ENCODE measurements around the gene ACBD5. TPM values are rescaled to one million over a fixed set of nuclear protein-coding genes. Genes with fewer than 3 reads are reported as not detected.

ACBD5 gene
- total RNA-seq, 2 donors from 2014 or later: 21.7 to 23.2 TPM

DNA sequence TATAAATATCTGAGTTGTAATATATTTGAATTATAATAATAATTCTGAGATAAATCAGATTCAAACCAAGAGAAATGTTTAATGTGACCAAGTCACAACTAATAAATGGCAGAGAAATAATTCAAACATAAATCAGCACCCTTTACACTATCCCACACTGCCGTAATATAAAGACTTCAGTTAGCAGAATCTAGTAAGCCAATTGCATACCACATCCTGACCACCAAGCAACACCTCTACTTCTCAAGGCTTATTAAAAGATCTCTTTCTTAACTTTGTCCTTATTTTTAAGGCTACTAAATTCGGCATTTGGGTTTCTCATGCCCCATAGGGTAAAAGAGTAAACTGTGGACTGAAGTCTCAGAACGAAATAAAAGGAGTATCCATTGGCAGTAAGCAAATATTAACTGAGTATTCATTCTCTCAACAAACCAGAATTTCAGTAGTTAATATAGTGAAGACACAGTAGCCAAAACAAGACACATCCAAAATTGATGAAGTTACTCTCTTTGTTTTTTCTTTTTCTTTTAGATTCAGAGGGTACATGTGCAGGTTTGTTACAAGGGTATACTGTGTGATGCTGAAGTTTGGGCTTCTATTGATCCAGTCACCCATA, 14.8 kb downstream of the ACBD5 start:
- peak in 1 of 2 donors; percentile 61 for ATAC-seq (replicated peaks in 1 of 2)
- Mint-ChIP-seq H3K4me1 (ENCODE audit: low read depth) (peaks cover 8% of the 10 kb centered on the region), H3K27me3 (ENCODE audit: low read depth) (no peaks in the 10 kb centered on the region), H3K4me3 (no peak overlapping the region), H3K36me3 (ENCODE audit: insufficient read depth in 2 of 2) (peaks cover 0 to 7% of the 10 kb centered on the region in 2 donors), H3K9me3 (no peaks in the 10 kb centered on the region), H3K27ac (peak overlapping the region; percentile 49)
- no peak for DNase-seq

DNA sequence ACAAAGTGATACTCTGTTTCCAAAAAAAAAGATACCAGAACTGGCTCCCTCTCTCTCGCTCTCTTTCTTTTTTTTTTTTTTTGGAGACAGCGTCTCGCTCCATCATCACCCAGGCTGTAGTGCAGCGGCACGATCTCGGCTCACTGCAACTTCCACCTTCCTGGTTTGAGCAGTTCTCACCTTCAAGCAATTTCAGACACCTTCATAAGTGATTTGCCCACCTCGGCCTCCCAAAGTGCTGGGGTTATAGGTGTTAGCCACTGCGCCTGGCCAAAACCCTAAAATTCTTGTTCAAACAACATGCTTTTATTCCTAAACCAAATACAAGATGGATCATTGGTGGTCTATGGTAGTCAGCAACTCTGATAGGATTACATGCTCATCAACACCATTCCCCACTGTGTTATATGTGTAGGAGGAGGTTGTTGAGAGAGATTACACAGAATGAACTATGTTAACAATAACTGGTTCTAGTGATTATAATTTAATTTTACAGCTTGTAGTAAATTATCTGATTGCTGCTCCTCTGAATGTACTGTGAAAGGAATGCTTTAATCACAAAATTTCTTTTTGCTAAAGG, 15.5 kb downstream of the ACBD5 start:
- ATAC-seq (replicated peaks in 1 of 2): no peak

DNA sequence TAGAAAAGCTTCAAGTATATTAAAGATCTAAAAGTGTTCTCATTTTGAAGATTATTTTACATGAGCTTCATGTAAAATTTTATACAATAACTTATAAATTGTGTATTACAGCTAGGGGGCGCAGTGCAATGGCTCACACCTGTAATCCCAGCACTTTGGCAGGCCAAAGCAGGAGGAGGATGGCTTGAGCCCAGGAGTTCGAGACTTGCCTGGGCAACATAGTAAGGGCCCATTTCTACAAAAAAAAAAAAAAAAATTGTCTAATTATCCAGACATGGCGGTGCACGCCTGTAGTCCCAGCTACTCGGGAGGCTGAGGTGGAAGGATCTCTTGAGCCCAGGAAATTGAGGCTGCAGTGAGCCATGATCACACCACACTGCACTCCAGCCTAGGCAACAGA, 16.6 kb downstream of the ACBD5 start:
- ATAC-seq (replicated peaks in 1 of 2): no peak
- H3K36me3 Mint-ChIP-seq (ENCODE audit: insufficient read depth in 2 of 2): peaks cover 2 to 11% of the 10 kb centered on the region in 2 donors
- H3K27ac Mint-ChIP-seq: no peak overlapping the region
- peak; percentile 33 to 35 for DNase-seq
- no peaks in the 10 kb centered on the region for H3K9me3 Mint-ChIP-seq
- H3K27me3 Mint-ChIP-seq (ENCODE audit: low read depth): no peaks in the 10 kb centered on the region
- H3K4me3 Mint-ChIP-seq: no peak overlapping the region
- H3K4me1 Mint-ChIP-seq (ENCODE audit: low read depth): peaks cover 8% of the 10 kb centered on the region

More for the DNA sequence above, 15.5 kb downstream of the ACBD5 start:
- Mint-ChIP-seq H3K4me3 (no peak overlapping the region), H3K9me3 (no peaks in the 10 kb centered on the region), H3K36me3 (ENCODE audit: insufficient read depth in 2 of 2) (peaks cover 0 to 6% of the 10 kb centered on the region in 2 donors), H3K27ac (no peak overlapping the region), H3K4me1 (ENCODE audit: low read depth) (peaks cover 8% of the 10 kb centered on the region), H3K27me3 (ENCODE audit: low read depth) (no peaks in the 10 kb centered on the region)
- no peak for DNase-seq

DNA sequence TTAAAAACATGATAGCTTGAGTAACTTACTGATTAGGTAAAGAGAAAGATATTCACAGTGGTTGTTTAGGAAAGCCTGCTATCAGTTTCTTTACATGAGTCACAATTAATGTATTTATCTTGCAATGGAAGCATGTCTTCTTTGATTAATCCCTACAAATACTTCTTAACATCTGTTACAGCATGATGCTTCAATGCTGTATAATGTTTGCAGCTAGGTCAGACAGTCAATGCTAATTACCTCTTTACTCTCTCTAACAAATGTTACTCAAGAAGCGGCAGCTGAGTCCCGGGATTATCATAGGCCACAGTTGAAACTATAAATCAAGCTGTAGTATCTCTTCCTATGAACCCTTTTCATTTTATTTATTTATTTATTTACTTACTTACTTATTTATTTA, 33.2 kb downstream of the ACBD5 start:
- Mint-ChIP-seq H3K36me3 (ENCODE audit: insufficient read depth in 2 of 2) (peaks cover 3 to 18% of the 10 kb centered on the region in 2 donors), H3K9me3 (no peaks in the 10 kb centered on the region), H3K27me3 (ENCODE audit: low read depth) (no peaks in the 10 kb centered on the region), H3K4me3 (no peak overlapping the region), H3K27ac (no peak overlapping the region), H3K4me1 (ENCODE audit: low read depth) (no peaks in the 10 kb centered on the region)
- ATAC-seq (replicated peaks in 1 of 2) (no peak), DNase-seq (no peak)

DNA sequence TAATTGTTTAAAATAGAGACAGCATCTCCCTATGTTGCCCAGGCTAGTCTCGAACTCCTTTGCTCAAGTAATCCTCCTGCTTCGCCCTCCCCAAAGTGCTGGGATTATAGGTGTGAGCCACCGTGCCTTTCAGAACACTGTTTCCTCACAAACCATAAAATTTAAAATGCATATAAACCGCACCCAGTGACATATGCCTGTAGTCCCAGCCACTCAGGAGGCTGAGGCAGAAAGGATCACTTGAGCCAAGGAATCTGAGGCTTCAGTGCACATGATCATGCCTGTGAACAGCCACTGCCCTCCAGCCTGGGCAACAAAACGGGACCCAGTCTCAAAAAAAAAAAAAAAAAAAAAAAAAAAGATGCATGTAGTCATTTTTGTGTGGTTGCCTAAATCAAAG, 36.8 kb downstream of the ACBD5 start:
- Mint-ChIP-seq H3K4me1 (ENCODE audit: low read depth) (no peaks in the 10 kb centered on the region), H3K4me3 (no peak overlapping the region), H3K36me3 (ENCODE audit: insufficient read depth in 2 of 2) (peaks cover 0 to 11% of the 10 kb centered on the region in 2 donors), H3K27me3 (ENCODE audit: low read depth) (no peaks in the 10 kb centered on the region), H3K27ac (no peak overlapping the region), H3K9me3 (no peaks in the 10 kb centered on the region)
- no peak for ATAC-seq (replicated peaks in 1 of 2)
- no peak for DNase-seq

DNA sequence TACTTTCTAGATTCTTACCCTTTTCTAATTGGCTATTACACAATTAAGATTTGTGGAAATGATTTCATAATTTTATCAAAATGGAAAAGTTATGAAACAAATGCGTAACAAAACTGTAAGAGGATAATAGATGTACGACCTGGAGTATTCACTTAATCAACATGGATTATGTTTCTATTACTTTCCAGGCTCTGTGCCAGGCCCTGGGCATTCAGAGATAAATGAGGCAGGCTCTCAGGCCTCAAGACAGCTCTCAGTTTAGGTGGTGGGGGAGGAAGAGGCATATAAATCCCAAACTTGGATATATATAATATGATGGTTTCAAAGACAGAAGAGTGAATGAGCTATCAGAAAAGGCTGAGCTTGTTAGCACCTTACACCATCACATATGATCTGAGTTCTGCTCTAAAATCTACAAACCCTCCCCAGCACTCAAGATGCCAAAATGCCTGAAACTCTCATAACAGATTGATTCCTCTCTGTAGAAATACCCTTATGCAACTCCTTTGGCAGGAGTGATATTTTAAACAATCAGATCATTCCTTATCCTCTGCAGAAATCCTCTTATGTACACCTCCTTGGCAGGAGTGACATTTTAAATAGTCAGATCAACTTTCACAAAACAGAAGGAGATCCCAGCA, 42.5 kb downstream of the ACBD5 start:
- DNase-seq: no peak
- Mint-ChIP-seq H3K9me3 (no peaks in the 10 kb centered on the region), H3K27ac (no peak overlapping the region)

DNA sequence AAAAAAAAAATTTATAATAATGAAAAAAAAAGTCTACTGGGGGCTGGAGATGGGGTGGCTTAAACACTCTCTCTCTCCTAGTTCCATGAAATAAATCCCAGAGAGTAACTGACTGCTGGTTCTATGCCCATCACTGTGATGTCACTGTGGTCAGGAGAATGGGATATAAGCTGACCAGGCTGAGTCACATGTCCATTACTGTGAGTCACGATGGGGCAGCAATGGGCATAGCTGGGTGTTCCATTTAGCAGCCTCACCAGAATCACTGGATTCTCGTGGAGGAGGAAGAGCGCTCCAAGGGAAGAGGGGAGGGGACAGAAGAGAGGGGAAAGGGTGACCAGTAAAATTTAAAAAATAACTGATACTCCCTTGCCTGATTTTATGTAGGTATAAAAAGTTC, 48.3 kb downstream of the ACBD5 start:
- H3K4me3 Mint-ChIP-seq: no peak overlapping the region
- H3K4me1 Mint-ChIP-seq (ENCODE audit: low read depth): no peaks in the 10 kb centered on the region
- no peaks in the 10 kb centered on the region for H3K27me3 Mint-ChIP-seq (ENCODE audit: low read depth)
- H3K9me3 Mint-ChIP-seq: no peaks in the 10 kb centered on the region
- no peaks in the 10 kb centered on the region for H3K36me3 Mint-ChIP-seq (ENCODE audit: insufficient read depth in 2 of 2)
- no peak overlapping the region for H3K27ac Mint-ChIP-seq
- DNase-seq: no peak
- no peak for ATAC-seq (replicated peaks in 1 of 2)

More for the DNA sequence above, 42.5 kb downstream of the ACBD5 start:
- peaks cover 0 to 8% of the 10 kb centered on the region in 2 donors for H3K36me3 Mint-ChIP-seq (ENCODE audit: insufficient read depth in 2 of 2)
- ATAC-seq (replicated peaks in 1 of 2): no peak
- no peaks in the 10 kb centered on the region for H3K4me1 Mint-ChIP-seq (ENCODE audit: low read depth)
- no peaks in the 10 kb centered on the region for H3K27me3 Mint-ChIP-seq (ENCODE audit: low read depth)
- no peak overlapping the region for H3K4me3 Mint-ChIP-seq

DNA sequence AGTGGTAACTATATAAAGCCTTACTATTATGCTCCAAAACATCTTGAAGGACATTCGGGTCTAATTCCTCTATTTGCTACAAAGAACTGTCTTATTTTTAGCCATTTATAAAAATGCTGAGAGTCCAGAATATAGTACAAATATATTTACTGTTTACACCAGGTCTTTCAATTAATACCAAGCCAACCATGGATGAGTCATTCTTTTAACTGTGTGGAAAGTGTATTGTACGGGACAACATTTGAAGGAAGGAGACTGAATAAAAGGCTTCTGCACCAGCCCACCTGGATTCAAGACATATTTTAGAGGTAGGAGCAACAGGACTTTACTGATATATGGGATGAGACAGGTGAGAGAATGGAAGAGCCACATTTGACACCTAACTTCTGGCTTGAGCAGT, 50.1 kb downstream of the ACBD5 start:
- Mint-ChIP-seq H3K27ac (no peak overlapping the region), H3K9me3 (no peaks in the 10 kb centered on the region), H3K4me3 (no peak overlapping the region), H3K4me1 (ENCODE audit: low read depth) (no peaks in the 10 kb centered on the region), H3K36me3 (ENCODE audit: insufficient read depth in 2 of 2) (peaks cover under 1 to 2% of the 10 kb centered on the region in 2 donors), H3K27me3 (ENCODE audit: low read depth) (no peaks in the 10 kb centered on the region)
- ATAC-seq (replicated peaks in 1 of 2) (no peak), DNase-seq (no peak)

DNA sequence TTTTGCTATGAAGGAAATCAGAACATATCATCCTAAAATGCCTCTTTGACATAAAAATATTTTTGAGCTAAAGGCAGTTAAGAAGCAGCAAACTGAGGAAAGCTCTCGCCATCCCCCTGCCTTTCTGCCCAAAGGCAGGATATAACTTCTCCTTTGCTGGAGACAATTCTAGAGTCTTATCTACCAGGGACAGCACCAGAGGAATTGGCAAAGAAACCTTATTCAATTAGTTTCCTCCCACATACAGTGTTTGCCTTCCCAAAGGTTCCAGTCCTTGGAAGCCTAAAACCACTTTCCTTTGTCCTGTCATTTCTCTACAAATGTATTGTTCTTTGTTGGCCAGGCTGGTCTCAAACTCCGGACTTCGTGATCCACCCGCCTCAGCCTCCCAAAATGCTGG, 51.7 kb downstream of the ACBD5 start:
- no peaks in the 10 kb centered on the region for H3K27me3 Mint-ChIP-seq (ENCODE audit: low read depth)
- no peak overlapping the region for H3K27ac Mint-ChIP-seq
- H3K4me3 Mint-ChIP-seq: no peak overlapping the region

DNA sequence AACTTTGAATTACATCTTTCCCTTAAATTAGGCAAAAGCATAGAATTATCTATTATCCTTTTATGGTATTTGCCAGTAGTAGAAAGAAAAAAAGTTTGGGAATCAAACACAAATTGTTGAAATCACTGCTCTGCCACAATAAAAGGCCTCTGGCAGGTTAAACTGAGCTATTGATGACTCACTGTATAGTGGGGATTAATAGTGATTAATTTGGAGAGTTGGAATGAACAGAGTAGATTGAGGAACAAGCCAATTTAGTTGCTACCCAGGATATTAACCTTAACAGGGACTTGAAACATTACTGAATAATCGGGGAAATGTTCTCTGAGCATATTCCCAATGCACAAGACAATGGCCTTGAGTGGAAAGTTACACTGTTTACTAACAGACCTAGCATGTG, 52.3 kb downstream of the ACBD5 start:
- Mint-ChIP-seq H3K27me3 (ENCODE audit: low read depth) (no peaks in the 10 kb centered on the region), H3K9me3 (peaks cover 0 to 2% of the 10 kb centered on the region in 2 donors), H3K36me3 (ENCODE audit: insufficient read depth in 2 of 2) (peaks cover 10 to 14% of the 10 kb centered on the region in 2 donors), H3K27ac (peak overlapping the region; percentile 85), H3K4me1 (ENCODE audit: low read depth) (no peaks in the 10 kb centered on the region), H3K4me3 (no peak overlapping the region)
- DNase-seq (no peak), ATAC-seq (replicated peaks in 1 of 2) (no peak)

More for the DNA sequence above, 51.7 kb downstream of the ACBD5 start:
- ATAC-seq (replicated peaks in 1 of 2) (no peak), DNase-seq (no peak)
- Mint-ChIP-seq H3K4me1 (ENCODE audit: low read depth) (no peaks in the 10 kb centered on the region), H3K9me3 (peaks cover 0 to 2% of the 10 kb centered on the region in 2 donors), H3K36me3 (ENCODE audit: insufficient read depth in 2 of 2) (peaks cover 10 to 13% of the 10 kb centered on the region in 2 donors)

DNA sequence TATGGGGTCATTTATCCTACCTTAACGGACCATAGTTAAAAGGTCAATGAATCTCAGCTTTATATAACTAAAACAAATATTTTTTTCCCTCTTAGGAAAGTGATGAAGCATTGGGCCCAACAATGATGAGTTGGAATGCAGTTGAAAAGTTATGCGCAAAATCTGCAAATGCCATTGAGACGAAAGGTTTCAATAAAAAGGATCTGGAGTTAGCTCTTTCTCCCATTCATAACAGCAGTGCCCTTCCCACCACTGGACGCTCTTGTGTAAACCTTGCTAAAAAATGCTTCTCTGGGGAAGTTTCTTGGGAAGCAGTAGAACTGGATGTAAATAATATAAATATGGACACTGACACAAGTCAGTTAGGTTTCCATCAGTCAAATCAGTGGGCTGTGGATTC, 70.7 kb downstream of the ACBD5 start:
- Mint-ChIP-seq H3K9me3 (no peaks in the 10 kb centered on the region), H3K4me3 (no peak overlapping the region), H3K27ac (peak overlapping the region; percentile 72), H3K36me3 (ENCODE audit: insufficient read depth in 2 of 2) (peaks cover 8 to 32% of the 10 kb centered on the region in 2 donors), H3K27me3 (ENCODE audit: low read depth) (no peaks in the 10 kb centered on the region), H3K4me1 (ENCODE audit: low read depth) (peaks cover 4% of the 10 kb centered on the region)
- DNase-seq: no peak
- ATAC-seq (replicated peaks in 1 of 2): no peak

DNA sequence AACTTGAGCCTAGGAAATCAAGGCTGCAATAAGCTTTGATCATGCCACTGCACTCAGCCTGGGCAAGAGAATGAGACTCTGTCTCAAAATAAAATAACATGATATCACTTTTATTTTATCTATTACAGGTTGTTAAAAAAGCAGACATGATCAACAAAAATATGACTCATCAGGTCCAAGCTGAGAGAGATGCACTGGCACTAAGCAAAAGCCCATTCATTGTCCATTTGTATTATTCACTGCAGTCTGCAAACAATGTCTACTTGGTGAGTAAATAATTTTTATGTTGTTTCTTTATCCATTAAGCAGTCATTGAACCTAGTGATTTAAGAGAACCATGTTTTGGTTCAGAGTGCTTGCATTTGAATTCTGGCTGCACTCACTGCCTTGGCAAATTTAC, 82.2 kb downstream of the ACBD5 start:
- Mint-ChIP-seq H3K9me3 (no peaks in the 10 kb centered on the region), H3K4me3 (peak overlapping the region in 1 of 2 donors; percentile 82), H3K27ac (peak overlapping the region; percentile 87), H3K27me3 (ENCODE audit: low read depth) (no peaks in the 10 kb centered on the region), H3K36me3 (ENCODE audit: insufficient read depth in 2 of 2) (peaks cover 25 to 51% of the 10 kb centered on the region in 2 donors), H3K4me1 (ENCODE audit: low read depth) (peaks cover 20% of the 10 kb centered on the region)
- ATAC-seq (replicated peaks in 1 of 2) (no peak), DNase-seq (no peak)

DNA sequence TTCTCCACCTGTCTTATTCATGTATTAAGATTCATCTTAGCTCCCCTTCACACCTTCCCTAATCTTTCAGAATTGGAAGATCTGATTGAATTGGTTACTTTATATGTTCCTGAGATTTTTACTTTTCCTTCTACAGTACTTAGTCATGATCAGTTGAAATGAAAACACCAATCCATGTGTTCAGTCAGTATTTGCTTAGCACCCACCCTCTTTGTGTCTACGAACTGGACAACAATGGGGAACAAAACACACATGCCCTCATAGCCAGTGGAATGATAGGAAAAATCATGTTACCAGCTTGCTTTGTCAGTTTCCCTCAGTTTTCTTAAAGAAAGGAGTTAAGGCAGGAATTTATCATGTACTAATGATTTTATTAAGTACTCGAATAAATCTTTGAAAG, 83.4 kb downstream of the ACBD5 start:
- peaks cover 25 to 58% of the 10 kb centered on the region in 2 donors for H3K36me3 Mint-ChIP-seq (ENCODE audit: insufficient read depth in 2 of 2)
- peak overlapping the region; percentile 100 for H3K27ac Mint-ChIP-seq
- no peaks in the 10 kb centered on the region for H3K27me3 Mint-ChIP-seq (ENCODE audit: low read depth)
- peaks cover 30% of the 10 kb centered on the region for H3K4me1 Mint-ChIP-seq (ENCODE audit: low read depth)
- H3K9me3 Mint-ChIP-seq: no peaks in the 10 kb centered on the region
- H3K4me3 Mint-ChIP-seq: peak overlapping the region; percentile 95 to 98
- ATAC-seq (replicated peaks in 1 of 2) (no peak), DNase-seq (no peak)

All from activated T-cell treated with anti-CD3 and anti-CD28 coated beads, Interleukin-2, amount 50 U/mL, for 72 hours (primary cell).